MCF 10A (cell line): ENCODE measurements around the gene AP2A1. TPM values are rescaled to one million over a fixed set of nuclear protein-coding genes. Genes with fewer than 3 reads are reported as not detected.

Source experiments
- BruUV-seq: library from RNA; stranded (reverse); fragments of 400-500 nt; replicated peaks from 2 replicates; lab custom pipeline; 2021; lab: Mats Ljungman, UMichigan
- CTCF ChIA-PET: fragments of 300-600 bp; sonication (Branson Sonifier 250); formaldehyde crosslinking; extraction: SDS; loops from one replicate; lab custom pipeline; 2021; ENCODE audit warnings: antibody characterized with exemption, inconsistent platforms; lab: Yijun Ruan, JAX
- POLR2A ChIA-PET: fragments of 300-600, 350-650 bp; sonication (Branson Sonifier 250); formaldehyde crosslinking; extraction: SDS; loops from one replicate; lab custom pipeline; 2020; ENCODE audit warnings: antibody characterized with exemption, inconsistent platforms; lab: Yijun Ruan, JAX
- DNase-seq: peaks from one replicate; pipeline ENCODE4 v3.0.0-alpha.2; 2018; ENCODE audit not compliant: unreplicated experiment
- H3K27ac Mint-ChIP-seq: one replicate; pipeline ENCODE4 v1.8.0; 2022; ENCODE audit warnings: mild to moderate bottlenecking, low read depth, mixed read lengths; ENCODE audit not compliant: unreplicated experiment
- H3K27me3 Mint-ChIP-seq: one replicate; pipeline ENCODE4 v1.8.0; 2022; ENCODE audit warnings: mixed read lengths; ENCODE audit not compliant: insufficient read depth, unreplicated experiment
- H3K36me3 Mint-ChIP-seq: one replicate; pipeline ENCODE4 v1.8.0; 2022; ENCODE audit warnings: mild to moderate bottlenecking, moderate library complexity, mixed read lengths; ENCODE audit not compliant: insufficient read depth, unreplicated experiment
- H3K4me1 Mint-ChIP-seq: one replicate; pipeline ENCODE4 v1.8.0; 2022; ENCODE audit warnings: mixed read lengths; ENCODE audit not compliant: insufficient read depth, unreplicated experiment
- H3K4me3 Mint-ChIP-seq: one replicate; pipeline ENCODE4 v1.8.0; 2022; ENCODE audit warnings: mild to moderate bottlenecking, moderate library complexity, mixed read lengths; ENCODE audit not compliant: unreplicated experiment
- H3K9me3 Mint-ChIP-seq: one replicate; pipeline ENCODE4 v1.8.0; 2022; ENCODE audit warnings: mixed read lengths; ENCODE audit not compliant: unreplicated experiment
- intact Hi-C: fragments of 100-400 bp; cut with micrococcal nuclease; formaldehyde crosslinking; loops from 2 replicates; pipeline ENCODE4 v1.14.1; 2022
- total RNA-seq: library from RNA; stranded (reverse); gene quantifications from 2 replicates; pipeline ENCODE4 v1.2.3, GENCODE V29; 2022
- TF ChIP-seq, protein P1 (sequence below): fragments of 200-600 bp; IDR thresholded peaks from one replicate; pipeline ENCODE4 v1.8.0; 2022; ENCODE audit warnings: antibody characterized with exemption, mild to moderate bottlenecking; ENCODE audit not compliant: unreplicated experiment

AP2A1 gene
- total RNA-seq, 1 experiment from 2014 or later = 70.5 TPM

DNA sequence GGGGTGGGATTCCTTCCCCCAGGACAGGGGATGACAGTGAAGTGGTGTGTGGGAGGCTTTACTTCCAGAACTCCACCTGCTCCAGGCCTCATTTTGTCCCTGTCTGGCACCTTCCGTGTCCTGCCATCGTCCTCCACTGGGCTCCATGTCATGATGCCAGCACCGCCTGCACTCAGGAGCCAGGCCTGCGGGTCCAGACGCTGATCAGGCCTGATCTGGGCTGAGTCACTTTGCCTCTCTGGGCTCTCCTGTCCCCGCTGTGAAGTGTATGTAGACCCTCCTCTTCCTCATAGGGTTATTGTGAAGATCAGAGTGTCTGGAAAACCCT is 36.7 kb downstream of the AP2A1 start:
- TF ChIP-seq, protein P1, sequence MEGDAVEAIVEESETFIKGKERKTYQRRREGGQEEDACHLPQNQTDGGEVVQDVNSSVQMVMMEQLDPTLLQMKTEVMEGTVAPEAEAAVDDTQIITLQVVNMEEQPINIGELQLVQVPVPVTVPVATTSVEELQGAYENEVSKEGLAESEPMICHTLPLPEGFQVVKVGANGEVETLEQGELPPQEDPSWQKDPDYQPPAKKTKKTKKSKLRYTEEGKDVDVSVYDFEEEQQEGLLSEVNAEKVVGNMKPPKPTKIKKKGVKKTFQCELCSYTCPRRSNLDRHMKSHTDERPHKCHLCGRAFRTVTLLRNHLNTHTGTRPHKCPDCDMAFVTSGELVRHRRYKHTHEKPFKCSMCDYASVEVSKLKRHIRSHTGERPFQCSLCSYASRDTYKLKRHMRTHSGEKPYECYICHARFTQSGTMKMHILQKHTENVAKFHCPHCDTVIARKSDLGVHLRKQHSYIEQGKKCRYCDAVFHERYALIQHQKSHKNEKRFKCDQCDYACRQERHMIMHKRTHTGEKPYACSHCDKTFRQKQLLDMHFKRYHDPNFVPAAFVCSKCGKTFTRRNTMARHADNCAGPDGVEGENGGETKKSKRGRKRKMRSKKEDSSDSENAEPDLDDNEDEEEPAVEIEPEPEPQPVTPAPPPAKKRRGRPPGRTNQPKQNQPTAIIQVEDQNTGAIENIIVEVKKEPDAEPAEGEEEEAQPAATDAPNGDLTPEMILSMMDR = no peak
- POLR2A ChIA-PET = interaction anchor here (2.2 kb wide), 1 partner anchor 10 kb away, joined by 7 read pairs; the partner anchor contains the start of gene FUZ
- H3K27me3 Mint-ChIP-seq = no peaks in the 10 kb centered on the region
- DNase-seq = no peak
- CTCF ChIA-PET = interaction anchor here (0.6 kb wide), 1 partner anchor 60 kb away, joined by 3 read pairs; no protein-coding TSS in a partner anchor
- peaks cover 6% of the 10 kb centered on the region for H3K4me1 Mint-ChIP-seq
- intact Hi-C loops = no loop called here
- H3K36me3 Mint-ChIP-seq = peaks cover 46% of the 10 kb centered on the region
- peaks cover 8% of the 10 kb centered on the region for H3K9me3 Mint-ChIP-seq
- H3K4me3 Mint-ChIP-seq = no peak overlapping the region
- H3K27ac Mint-ChIP-seq = no peak overlapping the region
- BruUV-seq = no TSS peak

DNA sequence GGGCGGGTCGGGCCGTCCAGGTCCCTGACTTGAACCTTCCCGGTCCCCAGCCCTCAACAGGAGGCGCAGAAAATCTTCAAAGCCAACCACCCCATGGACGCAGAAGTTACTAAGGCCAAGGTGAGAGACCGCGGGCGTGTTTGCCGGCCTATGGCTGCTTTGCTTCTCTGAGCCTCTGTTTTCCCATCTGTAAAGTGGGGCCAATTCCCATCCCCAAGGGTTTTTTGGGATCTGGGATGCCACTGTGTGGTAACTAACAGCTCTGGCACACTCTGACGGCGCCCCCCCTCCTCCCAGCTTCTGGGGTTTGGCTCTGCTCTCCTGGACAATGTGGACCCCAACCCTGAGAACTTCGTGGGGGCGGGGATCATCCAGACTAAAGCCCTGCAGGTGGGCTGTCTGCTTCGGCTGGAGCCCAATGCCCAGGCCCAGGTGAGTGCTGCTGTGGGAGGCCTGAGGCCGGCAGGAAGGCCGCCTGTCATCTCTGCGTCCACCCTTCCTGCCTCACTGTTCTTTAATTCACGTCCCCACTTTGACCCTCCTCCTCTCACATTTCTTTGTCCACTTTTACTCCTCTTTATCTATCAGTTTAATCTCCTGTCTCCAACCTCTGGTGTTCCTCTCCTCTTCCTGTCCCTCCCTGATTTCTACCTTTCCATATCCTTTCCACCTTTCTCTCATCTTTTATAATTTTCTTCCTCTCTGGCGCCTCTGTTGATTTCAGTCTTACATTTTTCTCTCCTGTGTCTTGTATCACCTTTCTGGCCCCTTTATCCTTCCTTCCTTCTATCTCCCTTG is 39.2 kb downstream of the AP2A1 start:
- ChIA-PET CTCF (no interaction called here), POLR2A (interaction anchor here (0.7 to 1.0 kb wide), 2 partner anchors 65 to 165 kb away, joined by 3 to 5 read pairs; no protein-coding TSS in a partner anchor)
- no peak for DNase-seq
- no TSS peak for BruUV-seq
- peaks cover 8% of the 10 kb centered on the region for H3K9me3 Mint-ChIP-seq
- H3K36me3 Mint-ChIP-seq = peaks cover 38% of the 10 kb centered on the region
- peaks cover 6% of the 10 kb centered on the region for H3K4me1 Mint-ChIP-seq
- TF ChIP-seq, protein P1 = no peak
- H3K4me3 Mint-ChIP-seq = no peak overlapping the region
- H3K27me3 Mint-ChIP-seq = no peaks in the 10 kb centered on the region
- intact Hi-C loops = no loop called here
- no peak overlapping the region for H3K27ac Mint-ChIP-seq

DNA sequence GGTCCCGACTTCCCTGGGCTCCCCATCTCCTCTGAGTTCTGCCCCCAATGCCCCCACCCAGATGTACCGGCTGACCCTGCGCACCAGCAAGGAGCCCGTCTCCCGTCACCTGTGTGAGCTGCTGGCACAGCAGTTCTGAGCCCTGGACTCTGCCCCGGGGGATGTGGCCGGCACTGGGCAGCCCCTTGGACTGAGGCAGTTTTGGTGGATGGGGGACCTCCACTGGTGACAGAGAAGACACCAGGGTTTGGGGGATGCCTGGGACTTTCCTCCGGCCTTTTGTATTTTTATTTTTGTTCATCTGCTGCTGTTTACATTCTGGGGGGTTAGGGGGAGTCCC is 39.8 kb downstream of the AP2A1 start:
- intact Hi-C loops = no loop called here

More for the DNA sequence above, 39.8 kb downstream of the AP2A1 start:
- H3K4me1 Mint-ChIP-seq = peaks cover 6% of the 10 kb centered on the region
- DNase-seq = no peak
- no peak overlapping the region for H3K27ac Mint-ChIP-seq
- no peaks in the 10 kb centered on the region for H3K27me3 Mint-ChIP-seq
- ChIA-PET POLR2A (interaction anchor here (0.7 kb wide), 1 partner anchor 66 kb away, joined by 3 read pairs; no protein-coding TSS in a partner anchor), CTCF (no interaction called here)
- TF ChIP-seq, protein P1 = no peak
- H3K36me3 Mint-ChIP-seq = peaks cover 36% of the 10 kb centered on the region
- no peak overlapping the region for H3K4me3 Mint-ChIP-seq
- peaks cover 8% of the 10 kb centered on the region for H3K9me3 Mint-ChIP-seq
- TSS peak; percentile 45 for BruUV-seq
